H9 (cell line): Measurements from ENCODE around the gene UVRAG. TPM values are rescaled to one million over a fixed set of nuclear protein-coding genes. Genes with fewer than 3 reads are reported as not detected.

Experiments used
- DNase-seq: peaks from one replicate; pipeline ENCODE4 v3.0.0-alpha.2; 2017
- H2AFZ ChIP-seq: one replicate; pipeline ENCODE4 v1.6.1; 2013; ENCODE audit warnings: mild to moderate bottlenecking, low read length, control low read depth, moderate library complexity
- H2AK5ac ChIP-seq: 2 replicates; pipeline ENCODE4 v1.6.1; 2013; ENCODE audit warnings: low read length, control low read depth, mixed read lengths; ENCODE audit not compliant: insufficient read length
- H2BK120ac ChIP-seq: one replicate; pipeline ENCODE4 v1.6.1; 2013; ENCODE audit warnings: low read depth, mild to moderate bottlenecking, low read length, control low read depth, inconsistent platforms; ENCODE audit not compliant: poor library complexity, severe bottlenecking
- H2BK12ac ChIP-seq: 2 replicates; pipeline ENCODE4 v1.6.1; 2013; ENCODE audit warnings: low read length, control low read depth, mixed read lengths, low read depth; ENCODE audit not compliant: insufficient read length
- H2BK15ac ChIP-seq: 2 replicates; pipeline ENCODE4 v1.6.1; 2013; ENCODE audit warnings: low read depth, low read length, control low read depth
- H2BK20ac ChIP-seq: one replicate; pipeline ENCODE4 v1.6.1; 2013; ENCODE audit warnings: low read depth, mild to moderate bottlenecking, low read length, control low read depth, inconsistent platforms; ENCODE audit not compliant: poor library complexity, severe bottlenecking
- H2BK5ac ChIP-seq: 2 replicates; pipeline ENCODE4 v1.6.1; 2013; ENCODE audit warnings: low read length, control low read depth, mixed read lengths; ENCODE audit not compliant: insufficient read length
- H3K14ac ChIP-seq: 2 replicates; pipeline ENCODE4 v1.6.1; 2013; ENCODE audit warnings: low read length, control low read depth; ENCODE audit not compliant: insufficient read depth
- H3K18ac ChIP-seq: 2 replicates; pipeline ENCODE4 v1.6.1; 2013; ENCODE audit warnings: low read depth, mild to moderate bottlenecking, mixed read lengths, low read length, control low read depth; ENCODE audit not compliant: insufficient read length
- H3K23ac ChIP-seq: 2 replicates; pipeline ENCODE4 v1.6.1; 2013; ENCODE audit warnings: low read length, control low read depth, mixed read lengths, low read depth; ENCODE audit not compliant: insufficient read length
- H3K23me2 ChIP-seq: 2 replicates; pipeline ENCODE4 v1.6.1; 2013; ENCODE audit warnings: low read depth, mild to moderate bottlenecking, mixed read lengths, low read length, control low read depth; ENCODE audit not compliant: insufficient read length, poor library complexity, severe bottlenecking
- H3K27ac ChIP-seq: 2 replicates; pipeline ENCODE4 v1.5.1; 2013; ENCODE audit warnings: low read length, control low read depth, mixed read lengths, low read depth; ENCODE audit not compliant: insufficient read length
- H3K27me3 ChIP-seq: 2 replicates; pipeline ENCODE4 v1.6.1; 2013; ENCODE audit warnings: low read length, control low read depth, inconsistent platforms; ENCODE audit not compliant: insufficient read depth
- H3K4ac ChIP-seq: 2 replicates; pipeline ENCODE4 v1.6.1; 2013; ENCODE audit warnings: low read depth, mild to moderate bottlenecking, control low read depth, inconsistent platforms, low read length, moderate library complexity
- H3K4me1 ChIP-seq: 2 replicates; pipeline ENCODE4 v1.6.1; 2013; ENCODE audit warnings: low read length, control low read depth, inconsistent platforms; ENCODE audit not compliant: insufficient read depth
- H3K4me2 ChIP-seq: 2 replicates; pipeline ENCODE4 v1.6.1; 2013; ENCODE audit warnings: low read length, control low read depth, mixed read lengths; ENCODE audit not compliant: insufficient read length, insufficient read depth
- H3K56ac ChIP-seq: 2 replicates; pipeline ENCODE4 v1.6.1; 2013; ENCODE audit warnings: low read depth, mild to moderate bottlenecking, mixed read lengths, low read length, control low read depth; ENCODE audit not compliant: insufficient read length
- H3K79me1 ChIP-seq: 2 replicates; pipeline ENCODE4 v1.6.1; 2013; ENCODE audit warnings: low read depth, mild to moderate bottlenecking, moderate library complexity, low read length, control low read depth, inconsistent platforms; ENCODE audit not compliant: insufficient read depth, poor library complexity, severe bottlenecking
- H3K79me2 ChIP-seq: 2 replicates; pipeline ENCODE4 v1.6.1; 2013; ENCODE audit warnings: low read length, control low read depth, inconsistent platforms; ENCODE audit not compliant: insufficient read depth
- H3K9ac ChIP-seq: 2 replicates; pipeline ENCODE4 v1.6.1; 2013; ENCODE audit warnings: low read length, control low read depth, mixed read lengths; ENCODE audit not compliant: insufficient read length; ENCODE audit errors: extremely low read depth
- H3K9me3 ChIP-seq: one replicate; pipeline ENCODE4 v1.6.1; 2013; ENCODE audit warnings: low read depth, low read length, inconsistent platforms; ENCODE audit not compliant: control insufficient read depth
- H3T11ph ChIP-seq: one replicate; pipeline ENCODE4 v1.6.1; 2013; ENCODE audit warnings: mild to moderate bottlenecking, low read length, control low read depth, inconsistent platforms
- H4K20me1 ChIP-seq: one replicate; pipeline ENCODE4 v1.6.1; 2013; ENCODE audit not compliant: control insufficient read depth, insufficient read length, insufficient read depth
- H4K5ac ChIP-seq: 2 replicates; pipeline ENCODE4 v1.6.1; 2013; ENCODE audit warnings: low read depth, mild to moderate bottlenecking, mixed read lengths, low read length, control low read depth; ENCODE audit not compliant: insufficient read length
- H4K8ac ChIP-seq: replicated peaks from 2 replicates; pipeline ENCODE4 v1.6.1; 2013; ENCODE audit warnings: low read length, control low read depth, mixed read lengths, low read depth; ENCODE audit not compliant: insufficient read length
- H4K91ac ChIP-seq: 2 replicates; pipeline ENCODE4 v1.6.1; 2013; ENCODE audit warnings: low read depth, mild to moderate bottlenecking, moderate library complexity, mixed read lengths, low read length, control low read depth; ENCODE audit not compliant: insufficient read length
- H3K27ac Mint-ChIP-seq, 3 experiments: 2 replicates in 2 of 3; 3 replicates in 1 of 3; pipeline ENCODE4 v1.8.0; 2020 to 2021; ENCODE audit warnings: mixed read lengths in 3 of 3, mild to moderate bottlenecking in 1 of 3, moderate library complexity in 1 of 3
- H3K27me3 Mint-ChIP-seq: 2 replicates; pipeline ENCODE4 v1.8.0; 2021; ENCODE audit warnings: low read depth, mild to moderate bottlenecking, moderate library complexity, mixed read lengths
- H3K36me3 Mint-ChIP-seq, 3 experiments: 2 replicates in 2 of 3; 3 replicates in 1 of 3; pipeline ENCODE4 v1.8.0; 2020 to 2021; ENCODE audit warnings: low read depth in 3 of 3, mixed read lengths in 3 of 3; ENCODE audit not compliant: insufficient read depth in 1 of 3
- H3K4me1 Mint-ChIP-seq, 2 experiments: 2 replicates each; pipeline ENCODE4 v1.8.0; 2020; ENCODE audit warnings: mixed read lengths in 2 of 2
- H3K4me3 Mint-ChIP-seq, 2 experiments: 2 replicates in 1 of 2; 3 replicates in 1 of 2; pipeline ENCODE4 v1.8.0; 2020 to 2021; ENCODE audit warnings: mild to moderate bottlenecking in 2 of 2, mixed read lengths in 2 of 2, moderate library complexity in 1 of 2
- H3K9me3 Mint-ChIP-seq, 2 experiments: 2 replicates in 1 of 2; 3 replicates in 1 of 2; pipeline ENCODE4 v1.8.0; 2020; ENCODE audit warnings: mild to moderate bottlenecking in 2 of 2, mixed read lengths in 2 of 2, moderate library complexity in 1 of 2
- CTCF ChIP-seq: fragments of 200-600 bp; sonication (generic); conservative IDR thresholded peaks from 3 replicates; pipeline ENCODE4 v1.8.0; 2021; ENCODE audit warnings: antibody characterized with exemption, mild to moderate bottlenecking
- WGBS: extraction: QIAGEN DNeasy Blood & Tissue Kit; methylation state at CpG from one replicate; pipeline ENCODE4 v1.1.7; 2013; ENCODE audit warnings: missing lambda C conversion rate, low lambda C conversion rate, mixed read lengths; ENCODE audit not compliant: insufficient read length; ENCODE audit errors: extremely low coverage; 5-methylcytosine and 5-hydroxymethylcytosine counted together
- total RNA-seq: library from RNA; stranded (reverse); gene quantifications from 2 replicates; pipeline ENCODE4 v1.2.1, GENCODE V29; 2021

Gene UVRAG
- total RNA-seq, 1 experiment from 2014 or later = 18.5 TPM

- Histone ChIP-seq H3K79me2 (peaks cover 7% of the 10 kb centered on the region; the same call in 1 of the 2 replicates), H3K4ac (no peak overlapping the region), H4K5ac (no peak overlapping the region), H4K8ac (no peak overlapping the region), H2AK5ac (no peak overlapping the region), H3K4me2 (no peak overlapping the region), H2BK5ac (no peak overlapping the region), H3K23ac (no peak overlapping the region), H2BK12ac (no peak overlapping the region), H2BK120ac (no peak overlapping the region), H3K9me3 (no peaks in the 10 kb centered on the region), H4K91ac (no peak overlapping the region), H3K9ac (no peak overlapping the region), H3K56ac (no peak overlapping the region), H4K20me1 (no peaks in the 10 kb centered on the region), H3K27ac (no peak overlapping the region), H3K4me1 (peaks cover 6% of the 10 kb centered on the region; the same call in 1 of the 2 replicates), H3K14ac (no peak overlapping the region), H2AFZ (no peak overlapping the region), H2BK15ac (no peak overlapping the region), H3K27me3 (no peaks in the 10 kb centered on the region), H3T11ph (no peak overlapping the region), H3K18ac (no peak overlapping the region), H3K23me2 (peaks cover 5% of the 10 kb centered on the region), H2BK20ac (no peak overlapping the region), H3K79me1 (no peaks in the 10 kb centered on the region)
- Mint-ChIP-seq H3K36me3 (peaks cover 0 to 1% (median 0%) of the 10 kb centered on the region in 3 experiments; a peak in 2 of 7 replicates), H3K27ac (no peak overlapping the region), H3K4me1 (no peaks in the 10 kb centered on the region), H3K9me3 (no peaks in the 10 kb centered on the region), H3K4me3 (no peak overlapping the region), H3K27me3 (no peaks in the 10 kb centered on the region)
- no CpG with 5 or more reads among the region's 1 CpG for WGBS
- TF ChIP-seq CTCF = no peak
- DNase-seq = no peak
Measured at GRCh38 chr11:75820645-75821044, 5.6 kb downstream of the UVRAG start.
